ENCODE measurements around the gene NR2F6. TPM values are rescaled to one million over a fixed set of nuclear protein-coding genes. Genes with fewer than 3 reads are reported as not detected.
"Not testable (repeated sequence)": the region's sequence is repeated elsewhere in the genome, so short reads cannot be mapped to it uniquely, and the experiment has no call there.

The NR2F6 gene
- total RNA-seq, 2 donors from 2014 or later, result 2.7 to 12.2 TPM

DNA sequence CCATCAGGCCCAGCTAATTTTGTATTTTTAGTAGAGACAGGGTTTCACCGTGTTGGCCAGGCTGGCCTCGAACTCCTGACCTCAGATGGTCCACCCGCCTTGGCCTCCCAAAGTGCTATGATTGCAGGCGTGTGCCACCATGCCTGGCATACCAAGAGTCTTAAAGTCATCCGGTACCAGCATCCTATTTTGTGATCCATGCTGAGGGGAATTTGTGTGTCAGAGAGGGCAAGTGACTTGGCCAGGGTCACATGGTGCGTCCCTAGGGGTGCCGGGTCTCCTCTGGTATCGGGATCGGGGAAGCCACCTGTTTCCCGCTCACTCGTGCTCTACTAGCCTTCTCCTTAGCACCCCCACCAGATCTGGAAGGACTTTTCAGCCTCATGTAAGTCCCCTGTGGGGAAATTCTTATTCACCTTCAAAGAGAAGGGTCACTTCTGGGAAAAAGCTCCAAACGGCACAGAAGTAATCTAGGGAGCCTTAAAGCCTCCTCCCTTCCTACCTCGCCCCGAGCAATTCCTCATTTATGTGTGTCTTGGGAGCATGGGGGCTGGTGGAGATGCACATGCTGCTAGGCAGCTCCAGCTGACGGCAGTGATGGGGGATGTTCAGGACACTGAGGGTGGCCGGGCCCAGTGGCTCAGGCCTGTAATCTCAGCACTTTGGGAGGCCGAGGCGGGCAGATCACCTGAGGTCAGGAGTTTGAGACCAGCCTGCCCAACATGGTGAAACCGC, 29.9 kb upstream of the NR2F6 start:
- DNase-seq (ENCODE audit: low spot score), result no peak

DNA sequence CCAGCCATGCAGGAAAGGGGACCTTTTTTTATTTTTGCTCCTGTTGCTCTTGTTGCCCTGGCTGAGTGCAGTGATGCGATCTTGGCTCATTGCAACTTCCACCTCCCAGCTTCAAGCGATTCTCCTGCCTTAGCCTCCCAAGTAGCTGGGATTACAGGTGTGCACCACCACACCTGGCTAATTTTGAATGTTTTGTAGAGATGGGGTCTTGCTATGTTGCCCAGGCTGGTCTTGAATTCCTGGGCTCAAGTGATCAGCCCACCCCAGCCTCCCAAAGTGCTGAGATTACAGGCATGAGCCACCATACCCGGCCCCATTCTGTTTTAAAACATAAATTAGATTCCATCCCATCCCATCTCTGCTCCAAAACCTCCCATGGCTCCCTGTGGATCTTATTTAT, 29.2 kb upstream of the NR2F6 start:
- H3K4me3 Mint-ChIP-seq; H3K4me1 Mint-ChIP-seq (ENCODE audit: low read depth in 2 of 2); H3K27me3 Mint-ChIP-seq; H3K27ac Mint-ChIP-seq; ATAC-seq; H3K9me3 Mint-ChIP-seq; DNase-seq (ENCODE audit: low spot score); H3K36me3 Mint-ChIP-seq: not testable (repeated sequence)

More for the DNA sequence above, 29.9 kb upstream of the NR2F6 start:
- Mint-ChIP-seq H3K27ac (no peak overlapping the region), H3K9me3 (no peaks in the 10 kb centered on the region), H3K36me3 (no peaks in the 10 kb centered on the region), H3K27me3 (no peaks in the 10 kb centered on the region), H3K4me3 (no peak overlapping the region), H3K4me1 (ENCODE audit: low read depth in 2 of 2) (no peaks in the 10 kb centered on the region)
- no peak for ATAC-seq

DNA sequence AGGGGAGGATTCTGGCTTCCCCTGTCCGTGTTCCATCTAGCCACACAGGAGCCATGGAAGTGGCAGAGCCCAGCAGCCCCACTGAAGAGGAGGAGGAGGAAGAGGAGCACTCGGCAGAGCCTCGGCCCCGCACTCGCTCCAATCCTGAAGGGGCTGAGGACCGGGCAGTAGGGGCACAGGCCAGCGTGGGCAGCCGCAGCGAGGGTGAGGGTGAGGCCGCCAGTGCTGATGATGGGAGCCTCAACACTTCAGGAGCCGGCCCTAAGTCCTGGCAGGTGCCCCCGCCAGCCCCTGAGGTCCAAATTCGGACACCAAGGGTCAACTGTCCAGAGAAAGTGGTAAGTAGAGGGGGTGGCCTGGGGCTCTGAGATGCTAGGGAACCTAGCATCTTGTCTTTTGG, 23.0 kb upstream of the NR2F6 start:
- ATAC-seq, result no peak
- peak overlapping the region; percentile 72 for H3K4me3 Mint-ChIP-seq
- peak overlapping the region in 1 of 2 donors; percentile 39 for H3K27ac Mint-ChIP-seq
- DNase-seq (ENCODE audit: low spot score), result no peak
- no peaks in the 10 kb centered on the region for H3K36me3 Mint-ChIP-seq
- H3K9me3 Mint-ChIP-seq, result no peaks in the 10 kb centered on the region
- peaks cover 11 to 15% of the 10 kb centered on the region in 2 donors for H3K4me1 Mint-ChIP-seq (ENCODE audit: low read depth in 2 of 2)
- H3K27me3 Mint-ChIP-seq, result no peaks in the 10 kb centered on the region

DNA sequence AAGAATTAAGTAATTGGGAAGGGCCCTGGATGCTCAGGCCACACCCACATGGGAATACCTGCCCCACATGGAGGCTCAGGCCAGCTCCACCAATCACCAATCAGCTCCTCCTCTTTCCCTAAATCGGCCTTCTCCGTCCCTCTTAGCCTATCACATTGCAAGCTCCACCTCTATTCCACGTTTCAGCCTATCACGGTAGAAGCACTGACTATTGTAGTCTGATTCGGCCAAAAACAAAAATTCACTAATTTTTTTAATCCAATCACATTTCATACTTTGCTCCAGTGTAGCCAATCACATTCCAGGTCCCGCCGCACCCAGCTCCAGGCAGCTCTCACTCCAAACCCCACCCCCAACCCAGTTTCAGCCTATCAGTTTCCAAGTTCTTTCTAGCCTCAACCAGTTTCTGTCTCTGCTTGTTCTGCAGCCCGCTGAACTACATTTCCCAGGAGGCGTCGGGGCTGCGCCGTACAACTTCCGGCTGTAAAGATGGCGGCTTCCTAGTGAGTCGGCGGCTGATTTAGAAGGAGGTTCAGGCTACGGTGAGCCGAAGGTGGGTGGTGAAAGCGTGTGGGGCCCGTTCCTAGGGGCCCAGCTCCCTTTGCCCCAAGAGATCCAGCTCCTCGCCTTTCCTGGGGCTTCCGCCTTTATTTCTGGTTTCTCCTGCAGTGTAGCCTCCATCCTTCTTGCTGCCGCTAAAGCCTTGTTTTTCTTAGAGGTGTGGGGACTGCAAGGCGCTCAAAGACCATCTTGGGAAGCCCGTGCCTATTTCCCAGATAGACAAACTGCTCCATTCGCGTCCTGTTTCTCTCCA, 21.5 kb upstream of the NR2F6 start, which contains the start of gene BABAM1:
Gene BABAM1, plus strand, starts transcription at position 469 of the 814 bp plus-strand sequence. CDS start 1,364 bp downstream, outside the sequence.
- Mint-ChIP-seq H3K36me3 (no peaks in the 10 kb centered on the region), H3K9me3 (no peaks in the 10 kb centered on the region), H3K4me1 (ENCODE audit: low read depth in 2 of 2) (peaks cover 11 to 17% of the 10 kb centered on the region in 2 donors), H3K4me3 (peak within 1 kb of the TSS; percentile 72), H3K27ac (peak within 1 kb of the TSS; percentile 39 to 67), H3K27me3 (no peaks in the 10 kb centered on the region)
- DNase-seq (ENCODE audit: low spot score) (peak; percentile 96), ATAC-seq (peak; percentile 97 to 98)

DNA sequence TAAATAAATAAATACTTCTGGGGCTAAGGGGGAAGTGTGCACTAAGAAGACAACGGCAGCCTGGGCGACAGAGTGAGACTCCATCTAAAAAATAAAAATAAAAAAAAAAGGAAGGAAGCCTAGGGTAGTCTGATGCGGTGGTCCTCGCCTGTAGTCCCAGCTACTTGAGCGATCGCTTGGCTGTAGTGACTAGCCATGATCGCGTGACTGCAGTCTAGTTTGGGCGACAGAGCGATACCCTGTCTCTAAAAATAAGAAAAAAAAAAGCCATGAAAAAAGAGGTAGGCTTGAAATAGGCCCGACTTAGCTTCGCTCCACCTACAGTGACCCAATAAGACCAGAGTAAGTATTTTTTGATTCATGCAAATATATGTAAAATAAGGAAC, 20.9 kb upstream of the NR2F6 start:
- Mint-ChIP-seq H3K4me3 (peak overlapping the region; percentile 72), H3K36me3 (no peaks in the 10 kb centered on the region), H3K4me1 (ENCODE audit: low read depth in 2 of 2) (peaks cover 11 to 17% of the 10 kb centered on the region in 2 donors), H3K27me3 (no peaks in the 10 kb centered on the region), H3K9me3 (no peaks in the 10 kb centered on the region), H3K27ac (peak overlapping the region; percentile 39 to 67)
- ATAC-seq (no peak), DNase-seq (ENCODE audit: low spot score) (no peak)

DNA sequence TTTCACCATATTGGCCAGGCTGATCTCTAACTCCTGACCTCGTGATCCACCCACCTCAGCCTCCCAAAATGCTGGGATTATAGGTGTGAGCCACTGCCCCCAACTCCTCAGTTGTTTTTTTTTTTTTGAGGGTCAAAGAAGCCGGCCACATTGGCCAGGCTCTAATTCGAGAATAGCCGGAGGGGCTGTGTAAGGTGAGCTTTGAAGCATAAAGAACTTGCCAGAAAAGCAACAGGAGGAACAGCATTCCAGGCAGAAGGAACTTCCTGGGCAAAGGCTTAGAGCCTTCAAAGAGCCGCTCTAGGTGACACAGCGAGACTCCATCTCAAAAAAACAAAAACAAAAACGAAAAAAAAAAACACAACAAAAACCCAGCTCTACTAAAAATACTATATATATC, 20.3 kb upstream of the NR2F6 start:
- H3K27me3 Mint-ChIP-seq, result no peaks in the 10 kb centered on the region
- ATAC-seq (no peak), DNase-seq (ENCODE audit: low spot score) (no peak)
- no peaks in the 10 kb centered on the region for H3K36me3 Mint-ChIP-seq
- H3K4me3 Mint-ChIP-seq, result no peak overlapping the region
- peaks cover 12 to 18% of the 10 kb centered on the region in 2 donors for H3K4me1 Mint-ChIP-seq (ENCODE audit: low read depth in 2 of 2)
- no peak overlapping the region for H3K27ac Mint-ChIP-seq
- H3K9me3 Mint-ChIP-seq, result no peaks in the 10 kb centered on the region

DNA sequence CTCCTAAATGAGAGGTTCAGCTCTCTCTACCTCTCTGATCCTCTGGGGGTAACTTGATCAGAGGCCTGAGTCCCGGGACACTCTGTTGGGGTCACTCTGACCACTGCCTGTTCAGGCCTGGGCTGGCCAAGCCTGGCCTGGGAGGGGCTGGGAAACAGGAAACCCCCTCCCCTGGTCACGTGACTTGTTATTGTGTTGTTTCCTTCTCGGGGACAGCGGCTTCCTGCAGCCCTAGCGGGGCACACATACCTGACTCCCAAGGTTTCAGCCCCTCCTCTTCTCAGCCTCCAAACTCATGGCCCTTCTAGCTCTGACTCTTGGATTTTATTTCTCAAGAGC, 18.9 kb upstream of the NR2F6 start, which contains the start of gene USHBP1:
Gene USHBP1, minus strand, starts transcription at position 105 of the 339 bp plus-strand sequence. CDS start 446 bp downstream, outside the sequence.
- no peaks in the 10 kb centered on the region for H3K36me3 Mint-ChIP-seq
- no peak within 1 kb of the TSS for H3K4me3 Mint-ChIP-seq
- peaks cover 0 to 2% of the 10 kb centered on the region in 2 donors for H3K27me3 Mint-ChIP-seq
- no peak within 1 kb of the TSS for H3K27ac Mint-ChIP-seq
- no peaks in the 10 kb centered on the region for H3K9me3 Mint-ChIP-seq
- no peak for ATAC-seq
- H3K4me1 Mint-ChIP-seq (ENCODE audit: low read depth in 2 of 2), result peaks cover 17 to 19% of the 10 kb centered on the region in 2 donors
- DNase-seq (ENCODE audit: low spot score), result no peak

DNA sequence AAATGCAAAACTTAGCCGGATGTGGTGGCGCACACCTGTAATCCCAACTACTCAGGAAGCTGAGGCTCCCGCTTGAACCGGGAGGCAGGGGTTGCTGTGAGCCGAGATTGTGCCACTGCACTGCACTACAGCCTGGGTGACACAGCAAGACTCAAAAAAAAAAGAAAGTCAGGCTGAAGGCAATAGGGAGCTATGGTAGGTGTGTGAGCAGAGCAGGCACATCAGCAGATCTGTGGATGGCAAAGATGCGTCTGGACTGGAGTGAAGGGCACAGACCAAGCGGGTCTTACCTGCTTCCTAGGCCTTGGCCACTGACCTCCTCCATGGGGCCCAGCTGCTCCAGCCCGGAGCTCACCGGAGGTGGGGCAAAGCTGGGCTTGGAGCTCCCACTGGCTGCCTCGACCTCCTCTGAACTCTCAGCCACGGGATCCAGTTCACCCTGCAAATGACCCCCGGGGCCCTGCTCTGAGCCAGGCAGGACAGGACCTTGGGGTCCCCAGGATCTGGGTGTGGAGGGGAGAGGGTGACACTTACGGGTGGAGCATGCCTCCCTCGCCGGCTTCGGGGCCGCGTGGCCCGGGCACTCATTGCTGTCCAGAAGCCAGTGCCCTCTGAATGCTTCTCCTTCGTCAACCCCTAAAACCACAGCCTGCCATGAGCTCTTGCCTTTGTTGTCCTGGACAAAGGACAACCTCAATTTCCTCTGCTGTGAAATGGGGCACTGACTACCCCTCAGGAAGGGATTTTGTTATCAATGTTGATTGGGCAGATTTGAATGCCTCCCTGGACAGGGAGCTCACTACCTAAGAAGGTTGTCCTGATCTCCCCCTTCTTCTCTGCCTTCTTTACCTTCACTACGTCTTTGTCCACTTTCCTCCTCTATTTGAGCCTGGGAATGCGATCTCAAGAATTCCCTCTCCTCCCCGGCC, 18.3 kb upstream of the NR2F6 start:
- ATAC-seq (no peak), DNase-seq (ENCODE audit: low spot score) (no peak)
- Mint-ChIP-seq H3K27me3 (peaks cover 0 to 2% of the 10 kb centered on the region in 2 donors), H3K27ac (no peak overlapping the region), H3K9me3 (no peaks in the 10 kb centered on the region), H3K4me3 (no peak overlapping the region), H3K36me3 (no peaks in the 10 kb centered on the region), H3K4me1 (ENCODE audit: low read depth in 2 of 2) (peaks cover 17 to 19% of the 10 kb centered on the region in 2 donors)

DNA sequence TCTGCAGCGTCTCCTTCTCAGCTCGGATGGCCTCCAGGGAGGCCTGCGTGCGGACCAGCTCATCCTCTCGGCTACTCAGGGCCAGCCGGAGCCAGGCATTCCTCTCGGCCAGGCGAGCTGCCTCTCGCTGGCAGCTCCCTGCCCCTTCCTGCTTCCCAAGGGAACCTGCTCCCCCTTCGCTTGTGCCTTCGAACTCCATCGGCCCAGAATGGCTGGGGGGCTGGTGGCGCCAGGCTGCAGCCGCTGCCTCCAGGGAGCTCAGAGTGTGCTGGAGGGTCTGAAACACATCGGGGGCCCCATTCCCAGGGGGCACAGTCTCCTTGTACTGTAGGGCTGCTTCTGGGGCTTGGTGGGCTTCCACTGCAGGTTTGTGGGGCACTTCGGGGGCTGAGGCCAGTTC, 16.8 kb upstream of the NR2F6 start:
- no peak for DNase-seq (ENCODE audit: low spot score)
- Mint-ChIP-seq H3K36me3 (no peaks in the 10 kb centered on the region), H3K4me1 (ENCODE audit: low read depth in 2 of 2) (peaks cover 12 to 13% of the 10 kb centered on the region in 2 donors), H3K9me3 (no peaks in the 10 kb centered on the region), H3K27ac (no peak overlapping the region), H3K27me3 (peaks cover 0 to 2% of the 10 kb centered on the region in 2 donors), H3K4me3 (no peak overlapping the region)
- ATAC-seq, result no peak

DNA sequence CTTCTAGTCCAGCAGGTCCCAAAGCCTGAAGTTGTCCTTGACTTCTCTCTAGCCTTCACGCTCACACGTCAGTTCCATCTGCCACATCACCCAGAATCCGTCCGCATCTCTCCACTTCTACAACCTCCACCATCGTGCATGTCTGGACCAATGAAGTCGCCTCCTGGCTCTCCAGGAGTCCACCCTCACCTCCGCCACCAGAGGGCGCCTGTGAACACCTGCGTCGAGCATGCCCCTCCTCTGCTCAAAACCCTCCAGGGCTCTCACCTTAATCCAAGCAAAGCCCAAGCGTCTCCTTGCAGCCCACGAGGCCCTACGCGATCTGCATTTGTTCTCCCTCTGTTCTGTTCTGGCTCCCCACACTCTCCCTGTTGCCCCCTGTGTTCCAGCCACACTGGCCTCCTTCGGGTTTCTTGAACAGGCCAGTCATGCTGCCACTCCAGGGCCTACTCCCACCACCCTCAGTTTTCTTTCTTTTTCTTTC, 15.2 kb upstream of the NR2F6 start:
- Mint-ChIP-seq H3K27ac (no peak overlapping the region), H3K36me3 (no peaks in the 10 kb centered on the region), H3K4me1 (ENCODE audit: low read depth in 2 of 2) (peaks cover 6 to 7% of the 10 kb centered on the region in 2 donors), H3K27me3 (peaks cover 0 to 2% of the 10 kb centered on the region in 2 donors), H3K4me3 (no peak overlapping the region), H3K9me3 (no peaks in the 10 kb centered on the region)
- DNase-seq (ENCODE audit: low spot score), result peak; percentile 91
- ATAC-seq, result peak; percentile 93 to 96

DNA sequence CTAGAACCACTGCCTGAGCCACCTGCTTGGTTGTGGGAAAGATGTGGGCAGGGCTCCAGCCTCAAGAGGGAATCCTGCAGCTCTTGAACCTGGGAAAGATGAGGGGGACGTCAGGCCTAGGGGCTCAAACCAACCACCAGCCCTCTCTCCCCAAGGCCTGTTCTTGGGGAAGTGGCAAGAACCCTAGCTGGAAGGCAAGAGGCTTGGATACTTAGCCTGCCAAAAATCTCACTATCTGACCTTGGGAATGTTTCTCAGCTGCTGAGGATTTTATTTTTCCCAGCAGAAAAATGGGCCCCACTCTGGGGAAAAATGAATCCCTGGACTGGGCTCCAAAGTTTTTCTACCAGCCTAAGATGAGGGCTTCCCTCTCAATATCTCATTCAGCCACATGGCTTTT, 14.2 kb upstream of the NR2F6 start:
- H3K27ac Mint-ChIP-seq, result no peak overlapping the region
- no peaks in the 10 kb centered on the region for H3K36me3 Mint-ChIP-seq
- H3K27me3 Mint-ChIP-seq, result peaks cover 0 to 5% of the 10 kb centered on the region in 2 donors
- H3K9me3 Mint-ChIP-seq, result no peaks in the 10 kb centered on the region
- peaks cover 6 to 7% of the 10 kb centered on the region in 2 donors for H3K4me1 Mint-ChIP-seq (ENCODE audit: low read depth in 2 of 2)
- no peak overlapping the region for H3K4me3 Mint-ChIP-seq
- ATAC-seq, result no peak
- no peak for DNase-seq (ENCODE audit: low spot score)

DNA sequence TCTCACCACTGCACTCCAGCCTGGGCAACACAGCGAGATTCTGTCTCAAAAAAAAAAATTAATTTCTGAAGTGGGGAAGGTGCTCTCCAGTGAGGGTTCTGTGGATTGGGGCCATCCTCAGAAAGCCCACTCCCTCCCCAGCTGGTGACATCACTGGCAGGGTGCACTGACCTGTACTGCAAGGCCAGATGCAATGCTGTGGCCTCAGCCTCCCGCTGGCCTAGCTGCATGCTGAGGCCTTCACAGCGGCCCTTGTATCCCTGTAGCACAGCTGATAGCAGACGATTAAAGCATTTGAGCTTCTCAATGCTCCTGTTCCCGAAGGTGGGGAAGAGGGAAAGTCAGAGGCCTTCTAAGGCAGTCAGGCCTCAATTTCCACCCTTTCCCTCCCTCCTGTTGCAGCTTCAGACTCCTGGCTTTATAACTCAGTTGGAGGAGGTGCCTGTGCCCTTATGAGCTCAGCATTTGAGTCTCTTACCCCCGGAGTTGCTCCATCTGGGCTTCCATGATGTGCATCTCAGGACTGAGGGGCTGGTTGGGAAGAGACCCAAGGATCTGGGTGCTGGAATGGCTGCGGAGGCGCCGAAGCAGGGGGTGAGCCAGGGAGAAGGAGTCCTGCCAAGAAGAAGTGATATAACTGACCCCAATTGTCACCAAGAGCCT, 13.5 kb upstream of the NR2F6 start:
- Mint-ChIP-seq H3K9me3 (no peaks in the 10 kb centered on the region), H3K4me1 (ENCODE audit: low read depth in 2 of 2) (peaks cover 6 to 7% of the 10 kb centered on the region in 2 donors), H3K27ac (no peak overlapping the region), H3K27me3 (peaks cover 0 to 5% of the 10 kb centered on the region in 2 donors), H3K4me3 (no peak overlapping the region), H3K36me3 (no peaks in the 10 kb centered on the region)
- DNase-seq (ENCODE audit: low spot score) (no peak), ATAC-seq (no peak)

DNA sequence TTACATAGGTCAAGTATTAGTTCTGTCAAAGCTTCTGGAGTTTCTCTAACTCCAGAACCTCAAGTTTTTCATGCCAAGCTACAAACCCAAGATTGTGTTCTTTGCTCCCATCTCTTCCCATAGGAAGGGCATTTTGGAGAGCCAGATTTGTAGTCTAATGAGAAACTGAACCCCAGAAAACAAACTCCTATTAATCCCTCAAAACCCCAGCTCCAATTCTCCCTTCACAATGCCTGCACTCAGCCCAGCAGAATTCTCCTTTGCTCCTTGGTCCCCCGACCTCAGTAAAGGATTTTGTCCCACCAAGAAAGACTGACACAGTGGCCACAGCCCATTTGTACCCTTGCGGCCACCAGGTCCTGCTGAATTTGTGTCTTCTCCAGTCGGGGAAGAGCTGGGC, 10.4 kb upstream of the NR2F6 start:
- H3K36me3 Mint-ChIP-seq, result no peaks in the 10 kb centered on the region
- ATAC-seq, result no peak
- H3K27me3 Mint-ChIP-seq, result peaks cover 0 to 5% of the 10 kb centered on the region in 2 donors
- H3K4me3 Mint-ChIP-seq, result no peak overlapping the region
- H3K27ac Mint-ChIP-seq, result no peak overlapping the region
- DNase-seq (ENCODE audit: low spot score), result no peak
- no peaks in the 10 kb centered on the region for H3K9me3 Mint-ChIP-seq
- H3K4me1 Mint-ChIP-seq (ENCODE audit: low read depth in 2 of 2), result peaks cover 5 to 6% of the 10 kb centered on the region in 2 donors
